WTC11 (cell line): ENCODE measurements around the gene APH1B. TPM values are rescaled to one million over a fixed set of nuclear protein-coding genes. Genes with fewer than 3 reads are reported as not detected.
A peak's percentile ranks its signal among the peaks of the same experiment; 100 is the strongest.

Source experiments
- ATAC-seq: fragments of 200-7000 bp; cut with Tn5 transposase; 2 replicates; pipeline ENCODE4 v1.10.0; 2021; ENCODE audit warnings: mild to moderate bottlenecking, moderate library complexity
- CTCF ChIA-PET: fragments of 300-600 bp; sonication (Branson Sonifier 250); formaldehyde crosslinking; loops from one replicate; lab custom pipeline; 2021; ENCODE audit warnings: antibody characterized with exemption; lab: Charles Lee
- POLR2A ChIA-PET: fragments of 350-600 bp; sonication (Branson Sonifier 250); formaldehyde crosslinking; loops from one replicate; lab custom pipeline; 2021; ENCODE audit warnings: antibody characterized with exemption; lab: Charles Lee
- DNase-seq: peaks from one replicate; pipeline ENCODE4 v3.0.0; 2021; ENCODE audit warnings: low spot score
- H3K27ac Mint-ChIP-seq: 2 replicates; pipeline ENCODE4 v1.8.0; 2021; ENCODE audit warnings: mixed read lengths
- H3K27me3 Mint-ChIP-seq: 2 replicates; pipeline ENCODE4 v1.8.0; 2021; ENCODE audit warnings: low read depth, mild to moderate bottlenecking, moderate library complexity, mixed read lengths
- H3K36me3 Mint-ChIP-seq: 2 replicates; pipeline ENCODE4 v1.8.0; 2021; ENCODE audit warnings: mixed read lengths
- H3K4me1 Mint-ChIP-seq: 2 replicates; pipeline ENCODE4 v1.8.0; 2022; ENCODE audit warnings: mixed read lengths
- H3K4me3 Mint-ChIP-seq: 2 replicates; pipeline ENCODE4 v1.8.0; 2021; ENCODE audit warnings: mild to moderate bottlenecking, moderate library complexity, mixed read lengths
- H3K9me3 Mint-ChIP-seq: 2 replicates; pipeline ENCODE4 v1.8.0; 2021; ENCODE audit warnings: mixed read lengths
- CBFB ChIP-seq: sonication (generic); formaldehyde crosslinking; IDR thresholded peaks from 2 replicates; pipeline ENCODE4 v1.8.1; 2022; ENCODE audit warnings: mild to moderate bottlenecking, low read depth, missing genetic modification reagents
- CTCF ChIP-seq: fragments of 200-600 bp; IDR thresholded peaks from 2 replicates; pipeline ENCODE4 v1.8.0; 2022; ENCODE audit warnings: antibody characterized with exemption
- E2F5 ChIP-seq: sonication (generic); formaldehyde crosslinking; IDR thresholded peaks from 2 replicates; pipeline ENCODE4 v1.8.1; 2022; ENCODE audit warnings: mild to moderate bottlenecking, moderate library complexity, missing genetic modification reagents
- MAX ChIP-seq: sonication (generic); formaldehyde crosslinking; IDR thresholded peaks from 2 replicates; pipeline ENCODE4 v1.8.0; 2022; ENCODE audit warnings: mild to moderate bottlenecking, missing genetic modification reagents
- MXD4 ChIP-seq: fragments of 250-450 bp; sonication (Bioruptor Pico); IDR thresholded peaks from 2 replicates; pipeline ENCODE4 v1.8.0; 2021; ENCODE audit warnings: mild to moderate bottlenecking, moderate library complexity, borderline replicate concordance
- NFE2L1 ChIP-seq: sonication (generic); formaldehyde crosslinking; IDR thresholded peaks from 2 replicates; pipeline ENCODE4 v1.8.1; 2023; ENCODE audit warnings: missing genetic modification reagents
- NFYB ChIP-seq: sonication (generic); formaldehyde crosslinking; conservative IDR thresholded peaks from 2 replicates; pipeline ENCODE4 v1.8.0; 2022; ENCODE audit warnings: low read depth, missing genetic modification reagents
- NR3C1 ChIP-seq: sonication (generic); formaldehyde crosslinking; conservative IDR thresholded peaks from 2 replicates; pipeline ENCODE4 v1.8.1; 2023; ENCODE audit warnings: low read depth, mild to moderate bottlenecking, missing genetic modification reagents
- RELA ChIP-seq: sonication (generic); formaldehyde crosslinking; IDR thresholded peaks from 2 replicates; pipeline ENCODE4 v1.8.1; 2022; ENCODE audit warnings: missing genetic modification reagents, mild to moderate bottlenecking, borderline replicate concordance
- ZNF219 ChIP-seq: sonication (generic); formaldehyde crosslinking; IDR thresholded peaks from 2 replicates; pipeline ENCODE4 v1.8.0; 2023; ENCODE audit warnings: missing genetic modification reagents, mild to moderate bottlenecking, borderline replicate concordance
- ZNF281 ChIP-seq: sonication (generic); formaldehyde crosslinking; IDR thresholded peaks from 2 replicates; pipeline ENCODE4 v1.8.0; 2023; ENCODE audit warnings: mild to moderate bottlenecking, missing genetic modification reagents
- total RNA-seq: library from RNA; stranded (reverse); gene quantifications from 3 replicates; pipeline ENCODE4 v1.2.3, GENCODE V29; 2021
- TF ChIP-seq, protein P1 (sequence below): sonication (generic); formaldehyde crosslinking; IDR thresholded peaks from 2 replicates; pipeline ENCODE4 v1.8.0; 2022; ENCODE audit warnings: mild to moderate bottlenecking, missing genetic modification reagents
- TF ChIP-seq, protein P2 (sequence below): sonication (generic); formaldehyde crosslinking; IDR thresholded peaks from 2 replicates; pipeline ENCODE4 v1.8.1; 2022; ENCODE audit warnings: missing genetic modification reagents, borderline replicate concordance
- TF ChIP-seq, protein P3 (sequence below): sonication (generic); formaldehyde crosslinking; IDR thresholded peaks from 2 replicates; pipeline ENCODE4 v1.8.1; 2022; ENCODE audit warnings: low read depth, mild to moderate bottlenecking, moderate library complexity, missing genetic modification reagents, borderline replicate concordance

Gene APH1B
- total RNA-seq, 1 experiment from 2014 or later, result 25.0 TPM

GRCh38 chr15:63250312-63250965, 27.0 kb upstream of the APH1B start:
- Mint-ChIP-seq H3K4me3 (no peak overlapping the region), H3K4me1 (peaks cover 10% of the 10 kb centered on the region), H3K36me3 (peaks cover 11% of the 10 kb centered on the region), H3K27ac (no peak overlapping the region), H3K9me3 (no peaks in the 10 kb centered on the region), H3K27me3 (no peaks in the 10 kb centered on the region)
- ChIA-PET POLR2A (no interaction called here), CTCF (no interaction called here)
- DNase-seq, result no peak
- no peak for ATAC-seq
- TF ChIP-seq ZNF219 (no peak), NFYB (CRISPR knock-in tag) (no peak), NR3C1 (CRISPR knock-in tag) (no peak), MXD4 (no peak), CTCF (no peak), NFE2L1 (no peak), E2F5 (CRISPR knock-in tag) (no peak)
- TF ChIP-seq, protein P1, sequence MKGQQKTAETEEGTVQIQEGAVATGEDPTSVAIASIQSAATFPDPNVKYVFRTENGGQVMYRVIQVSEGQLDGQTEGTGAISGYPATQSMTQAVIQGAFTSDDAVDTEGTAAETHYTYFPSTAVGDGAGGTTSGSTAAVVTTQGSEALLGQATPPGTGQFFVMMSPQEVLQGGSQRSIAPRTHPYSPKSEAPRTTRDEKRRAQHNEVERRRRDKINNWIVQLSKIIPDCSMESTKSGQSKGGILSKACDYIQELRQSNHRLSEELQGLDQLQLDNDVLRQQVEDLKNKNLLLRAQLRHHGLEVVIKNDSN, result no peak
- TF ChIP-seq, protein P2, sequence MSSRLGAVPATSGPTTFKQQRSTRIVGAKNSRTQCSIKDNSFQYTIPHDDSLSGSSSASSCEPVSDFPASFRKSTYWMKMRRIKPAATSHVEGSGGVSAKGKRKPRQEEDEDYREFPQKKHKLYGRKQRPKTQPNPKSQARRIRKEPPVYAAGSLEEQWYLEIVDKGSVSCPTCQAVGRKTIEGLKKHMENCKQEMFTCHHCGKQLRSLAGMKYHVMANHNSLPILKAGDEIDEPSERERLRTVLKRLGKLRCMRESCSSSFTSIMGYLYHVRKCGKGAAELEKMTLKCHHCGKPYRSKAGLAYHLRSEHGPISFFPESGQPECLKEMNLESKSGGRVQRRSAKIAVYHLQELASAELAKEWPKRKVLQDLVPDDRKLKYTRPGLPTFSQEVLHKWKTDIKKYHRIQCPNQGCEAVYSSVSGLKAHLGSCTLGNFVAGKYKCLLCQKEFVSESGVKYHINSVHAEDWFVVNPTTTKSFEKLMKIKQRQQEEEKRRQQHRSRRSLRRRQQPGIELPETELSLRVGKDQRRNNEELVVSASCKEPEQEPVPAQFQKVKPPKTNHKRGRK (CRISPR knock-in tag), result no peak

DNA sequence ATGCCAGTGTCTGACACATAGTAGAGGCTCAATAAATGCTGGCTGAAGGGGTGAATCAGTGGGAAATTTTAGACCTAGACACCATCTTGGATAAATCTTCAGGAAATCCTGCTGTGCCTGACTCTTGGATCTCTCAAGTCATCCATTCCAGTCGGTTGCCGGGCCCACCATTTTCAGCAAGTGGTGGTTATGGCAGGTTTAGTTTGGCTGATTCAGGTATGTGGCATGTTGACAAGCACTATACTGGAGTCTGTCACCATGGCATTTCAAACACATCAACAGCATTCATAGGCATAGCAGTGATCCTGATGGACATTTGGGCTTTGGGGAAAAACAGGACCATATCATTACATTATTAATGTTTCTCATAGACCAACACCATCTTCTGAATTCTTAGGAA, 25.7 kb upstream of the APH1B start:
- no peak for ATAC-seq
- H3K27ac Mint-ChIP-seq, result peak overlapping the region; percentile 31; the same call in 1 of the 2 replicates
- no peaks in the 10 kb centered on the region for H3K27me3 Mint-ChIP-seq
- H3K4me3 Mint-ChIP-seq, result no peak overlapping the region
- peaks cover 4% of the 10 kb centered on the region for H3K36me3 Mint-ChIP-seq
- no peak for TF ChIP-seq ZNF281 (CRISPR knock-in tag)
- TF ChIP-seq RELA (CRISPR knock-in tag), result no peak
- TF ChIP-seq, protein P3, sequence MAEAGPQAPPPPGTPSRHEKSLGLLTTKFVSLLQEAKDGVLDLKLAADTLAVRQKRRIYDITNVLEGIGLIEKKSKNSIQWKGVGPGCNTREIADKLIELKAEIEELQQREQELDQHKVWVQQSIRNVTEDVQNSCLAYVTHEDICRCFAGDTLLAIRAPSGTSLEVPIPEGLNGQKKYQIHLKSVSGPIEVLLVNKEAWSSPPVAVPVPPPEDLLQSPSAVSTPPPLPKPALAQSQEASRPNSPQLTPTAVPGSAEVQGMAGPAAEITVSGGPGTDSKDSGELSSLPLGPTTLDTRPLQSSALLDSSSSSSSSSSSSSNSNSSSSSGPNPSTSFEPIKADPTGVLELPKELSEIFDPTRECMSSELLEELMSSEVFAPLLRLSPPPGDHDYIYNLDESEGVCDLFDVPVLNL (CRISPR knock-in tag), result no peak
- TF ChIP-seq CBFB (CRISPR knock-in tag), result no peak
- no peak for TF ChIP-seq MXD4
- TF ChIP-seq MAX (CRISPR knock-in tag), result no peak
- H3K4me1 Mint-ChIP-seq, result peaks cover 21% of the 10 kb centered on the region
- ChIA-PET CTCF (no interaction called here), POLR2A (no interaction called here)
- H3K9me3 Mint-ChIP-seq, result no peaks in the 10 kb centered on the region
- DNase-seq, result no peak
